Stomach (tissue), 9 donors: ENCODE measurements around the gene NEIL1. TPM values are rescaled to one million over a fixed set of nuclear protein-coding genes. Genes with fewer than 3 reads are reported as not detected.
"Not testable (repeated sequence)": the region's sequence is repeated elsewhere in the genome, so short reads cannot be mapped to it uniquely, and the experiment has no call there.

Source experiments
- DNase-seq, 2 donors: peaks; one replicate each; pipeline versions ENCODE4 v3.0.0 to v3.0.0-alpha.2; 2013 to 2019
- H3K27ac ChIP-seq, 5 donors: fragments of 200-600 bp in 4 of 5; sonication (generic) in 4 of 5; one replicate each; pipeline ENCODE4 v1.5.1; 2013 to 2019; ENCODE audit warnings: mild to moderate bottlenecking in 1 of 5, moderate library complexity in 1 of 5
- H3K27me3 ChIP-seq, 3 donors: fragments of 200-600 bp; sonication (generic); one replicate each; pipeline ENCODE4 v1.5.1; 2017 to 2019; ENCODE audit warnings: mixed run types in 1 of 3
- H3K36me3 ChIP-seq, 4 donors: fragments of 200-600 bp; sonication (generic); 1 replicate in 3 of 4; 2 replicates in 1 of 4; pipeline ENCODE4 v1.5.1; 2016 to 2019
- H3K4me1 ChIP-seq, 4 donors: fragments of 200-600 bp; sonication (generic); one replicate each; pipeline ENCODE4 v1.5.1; 2016 to 2019
- H3K4me3 ChIP-seq, 4 donors: fragments of 200-600 bp; sonication (generic) in 3 of 4; one replicate each; pipeline ENCODE4 v1.5.1; 2016 to 2019; ENCODE audit warnings: mild to moderate bottlenecking in 1 of 4
- H3K9me3 ChIP-seq, 4 donors: fragments of 200-600 bp; sonication (generic); one replicate each; pipeline ENCODE4 v1.5.1; 2016 to 2019
- EP300 ChIP-seq: sonication (generic); formaldehyde crosslinking; IDR thresholded peaks from one replicate; pipeline ENCODE4 v1.6.1; 2017; ENCODE audit warnings: antibody characterized with exemption
- POLR2A ChIP-seq, 4 donors: fragments of 450-650 bp; IDR thresholded peaks; one replicate each; pipeline ENCODE4 v1.6.1; 2016; ENCODE audit warnings: antibody characterized with exemption in 4 of 4, control low read depth in 2 of 4, mild to moderate bottlenecking in 1 of 4, moderate library complexity in 1 of 4
- POLR2AphosphoS5 ChIP-seq, 3 donors: sonication (generic); formaldehyde crosslinking; IDR thresholded peaks; one replicate each; pipeline ENCODE4 v1.6.1; 2016; ENCODE audit warnings: antibody characterized with exemption in 3 of 3
- WGBS, 5 donors: extraction: QIAGEN DNeasy Blood & Tissue Kit in 3 of 5; methylation state at CpG; one replicate each; pipeline versions ENCODE4 v1.1.5 to v1.1.7; 2013 to 2018; 5-methylcytosine and 5-hydroxymethylcytosine counted together
- intact Hi-C: fragments of 100-400 bp; cut with DNase I; formaldehyde crosslinking; loops from one replicate; pipeline ENCODE4 v1.15.1; 2023; ENCODE audit warnings: low total_unique reads
- polyA plus RNA-seq, 3 donors: library from polyadenylated mRNA; stranded (reverse); fragments of 200-250 nt; gene quantifications; one replicate each; pipeline ENCODE4 v1.2.3, GENCODE V29; 2013
- total RNA-seq, 5 donors: library from RNA; depleted of rRNA; stranded (reverse); fragments of >200 nt; gene quantifications; one replicate each; pipeline versions ENCODE4 v1.1.0 to v1.2.3, GENCODE V29; 2014 to 2016
- TF ChIP-seq, protein P1 (sequence below), 7 experiments: fragments of 450-650 bp in 4 of 7; fragments of 200-600 bp in 3 of 7; sonication (generic) in 3 of 7; IDR thresholded peaks; one replicate each; pipeline ENCODE4 v1.5.1; 2016 to 2019; ENCODE audit warnings: antibody characterized with exemption in 7 of 7, control low read depth in 2 of 7, mild to moderate bottlenecking in 1 of 7
- donor health status: healthy with polysubstance abuse.
- donor health status: Bipolar disorder and iron deficiency.
- donor health status: healthy.

The NEIL1 gene
- total and polyA plus RNA-seq, 8 donors = 18.2 to 793 (median 35.1) TPM

DNA sequence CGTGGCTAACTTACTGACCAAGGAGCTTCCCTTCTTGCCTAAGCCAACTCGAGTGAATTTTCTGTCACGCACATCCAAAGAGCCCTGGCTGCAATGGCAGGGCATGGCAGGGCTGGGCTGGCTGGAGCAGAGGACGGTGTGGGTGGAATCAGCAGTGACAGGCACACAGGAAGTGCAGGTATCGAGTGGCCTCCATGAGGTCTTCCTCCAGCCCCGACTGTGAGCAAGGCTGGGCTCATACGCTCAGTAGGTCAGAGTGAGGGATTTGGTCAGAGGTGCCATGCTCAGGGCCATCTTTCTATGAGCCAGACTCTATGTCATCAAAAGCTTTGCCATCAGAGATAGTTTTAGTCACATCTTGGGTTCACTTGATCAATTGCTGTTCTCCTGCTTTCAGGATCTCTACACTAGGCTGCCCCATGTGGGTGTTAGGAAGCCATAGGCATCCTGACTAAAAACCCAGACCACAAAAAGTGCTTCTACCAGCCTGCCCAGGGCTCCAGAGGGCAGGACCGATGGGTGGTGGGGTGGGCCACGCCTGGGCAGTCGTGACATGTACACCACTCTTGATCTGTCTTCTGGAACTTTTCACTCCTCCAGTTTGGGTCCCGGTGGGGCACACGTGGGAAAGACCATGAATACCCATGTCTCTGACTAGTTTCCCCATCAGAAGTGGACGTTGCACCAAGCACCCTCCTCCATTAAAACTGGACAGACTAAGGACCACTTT lies 33.6 kb upstream of the NEIL1 start:
- 86 to 88% (median 87%) methylated on average over 9 to 13 of the region's 13 CpGs for WGBS, 5 donors
- TF ChIP-seq, protein P1, sequence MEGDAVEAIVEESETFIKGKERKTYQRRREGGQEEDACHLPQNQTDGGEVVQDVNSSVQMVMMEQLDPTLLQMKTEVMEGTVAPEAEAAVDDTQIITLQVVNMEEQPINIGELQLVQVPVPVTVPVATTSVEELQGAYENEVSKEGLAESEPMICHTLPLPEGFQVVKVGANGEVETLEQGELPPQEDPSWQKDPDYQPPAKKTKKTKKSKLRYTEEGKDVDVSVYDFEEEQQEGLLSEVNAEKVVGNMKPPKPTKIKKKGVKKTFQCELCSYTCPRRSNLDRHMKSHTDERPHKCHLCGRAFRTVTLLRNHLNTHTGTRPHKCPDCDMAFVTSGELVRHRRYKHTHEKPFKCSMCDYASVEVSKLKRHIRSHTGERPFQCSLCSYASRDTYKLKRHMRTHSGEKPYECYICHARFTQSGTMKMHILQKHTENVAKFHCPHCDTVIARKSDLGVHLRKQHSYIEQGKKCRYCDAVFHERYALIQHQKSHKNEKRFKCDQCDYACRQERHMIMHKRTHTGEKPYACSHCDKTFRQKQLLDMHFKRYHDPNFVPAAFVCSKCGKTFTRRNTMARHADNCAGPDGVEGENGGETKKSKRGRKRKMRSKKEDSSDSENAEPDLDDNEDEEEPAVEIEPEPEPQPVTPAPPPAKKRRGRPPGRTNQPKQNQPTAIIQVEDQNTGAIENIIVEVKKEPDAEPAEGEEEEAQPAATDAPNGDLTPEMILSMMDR (IDR thresholded peaks at IDR 0.05) = no peak
- TF ChIP-seq EP300 = no peak
- no peak for TF ChIP-seq POLR2A (IDR thresholded peaks at IDR 0.05)
- no peak for TF ChIP-seq POLR2AphosphoS5 (IDR thresholded peaks at IDR 0.05)
- Histone ChIP-seq H3K36me3 (no peaks in the 10 kb centered on the region), H3K27me3 (peaks cover 0 to 9% (median 0%) of the 10 kb centered on the region in 3 donors), H3K4me1 (no peaks in the 10 kb centered on the region), H3K4me3 (no peak overlapping the region), H3K9me3 (no peaks in the 10 kb centered on the region), H3K27ac (no peak overlapping the region)
- intact Hi-C loops = no loop called here
- DNase-seq = no peak

DNA sequence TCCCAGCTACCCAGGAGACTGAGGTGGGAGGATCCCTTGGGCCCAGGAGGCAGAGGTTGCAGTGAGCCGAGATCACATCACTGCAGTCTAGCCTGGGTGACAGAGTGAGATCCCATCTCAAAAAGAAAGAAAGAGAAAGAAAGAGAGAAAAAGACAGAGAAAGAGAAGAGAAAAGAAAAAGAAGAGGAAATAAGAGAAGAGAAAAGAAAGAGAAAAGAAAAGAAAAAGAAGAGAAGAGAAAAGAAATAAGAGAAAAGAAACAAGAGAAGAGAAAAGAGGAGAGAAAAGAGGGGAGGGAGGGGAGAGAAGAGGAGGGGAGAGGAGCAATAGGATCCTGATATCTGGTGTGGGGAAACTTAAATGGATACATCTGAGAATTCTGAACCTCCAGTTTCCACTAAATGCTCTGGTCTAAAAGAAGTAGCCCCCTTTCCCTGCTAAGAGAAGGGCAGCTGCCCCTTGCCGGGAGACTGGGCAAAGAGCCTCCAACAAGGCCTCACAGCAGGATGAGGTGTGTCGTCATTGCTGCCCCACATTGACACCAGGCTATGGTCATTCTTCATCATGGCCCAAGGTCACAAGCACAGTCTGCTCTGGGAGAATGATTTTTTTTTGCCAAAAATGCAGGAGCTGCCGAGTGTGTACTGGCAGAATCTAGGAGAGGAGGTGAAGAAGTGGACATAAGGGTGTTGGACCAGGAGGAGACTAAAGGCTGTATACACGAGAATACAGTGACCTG lies 32.1 kb upstream of the NEIL1 start:
- no peak for DNase-seq
- intact Hi-C loops = no loop called here

DNA sequence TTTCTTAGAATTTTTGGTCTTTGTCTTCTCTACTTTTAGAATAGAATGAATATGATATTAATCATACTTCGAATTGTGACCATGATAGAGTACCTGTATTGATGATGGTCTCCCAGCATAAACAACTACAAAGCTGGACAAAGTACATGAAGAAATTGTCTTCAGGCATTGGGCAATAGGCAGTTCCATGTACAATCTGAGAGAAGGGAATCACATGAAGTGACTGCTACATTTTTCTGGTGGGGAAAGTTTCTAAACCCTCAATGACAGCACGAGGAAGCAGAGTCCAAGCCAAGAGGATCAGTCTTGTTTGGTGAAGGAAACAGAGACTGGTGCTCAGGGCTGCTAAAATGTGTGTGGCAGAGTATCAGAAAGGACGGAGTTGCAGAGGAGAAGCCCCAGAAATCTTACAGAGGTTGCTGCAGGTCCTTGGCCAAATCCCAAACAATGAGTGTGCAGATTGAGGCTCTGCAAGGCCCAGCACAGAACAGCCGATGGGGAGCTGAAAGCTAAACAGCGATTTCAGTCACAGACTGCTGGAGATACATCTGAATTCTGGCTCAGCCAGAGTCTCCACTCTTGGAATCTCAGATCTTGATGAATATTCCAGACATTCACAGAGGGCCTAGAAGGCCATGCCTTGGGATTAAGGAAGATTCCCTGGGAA lies 27.5 kb upstream of the NEIL1 start:
- H3K36me3 ChIP-seq, intact Hi-C loops, H3K27ac ChIP-seq, H3K27me3 ChIP-seq, H3K9me3 ChIP-seq, H3K4me1 ChIP-seq, DNase-seq, H3K4me3 ChIP-seq: not testable (repeated sequence)
- whole genome bisulfite sequencing, 5 donors = 79 to 87% (median 86%) methylated on average over 5 of the region's 5 CpGs

More for the DNA sequence above, 32.1 kb upstream of the NEIL1 start:
- no peak overlapping the region for H3K27ac ChIP-seq
- no peaks in the 10 kb centered on the region for H3K27me3 ChIP-seq
- no peak overlapping the region for H3K4me3 ChIP-seq
- 67 to 78% (median 77%) methylated on average over 5 of the region's 5 CpGs for WGBS, 5 donors
- H3K9me3 ChIP-seq = no peaks in the 10 kb centered on the region
- TF ChIP-seq, protein P1 (IDR thresholded peaks at IDR 0.05) = no peak
- TF ChIP-seq EP300 = no peak
- H3K4me1 ChIP-seq = no peaks in the 10 kb centered on the region
- no peaks in the 10 kb centered on the region for H3K36me3 ChIP-seq

DNA sequence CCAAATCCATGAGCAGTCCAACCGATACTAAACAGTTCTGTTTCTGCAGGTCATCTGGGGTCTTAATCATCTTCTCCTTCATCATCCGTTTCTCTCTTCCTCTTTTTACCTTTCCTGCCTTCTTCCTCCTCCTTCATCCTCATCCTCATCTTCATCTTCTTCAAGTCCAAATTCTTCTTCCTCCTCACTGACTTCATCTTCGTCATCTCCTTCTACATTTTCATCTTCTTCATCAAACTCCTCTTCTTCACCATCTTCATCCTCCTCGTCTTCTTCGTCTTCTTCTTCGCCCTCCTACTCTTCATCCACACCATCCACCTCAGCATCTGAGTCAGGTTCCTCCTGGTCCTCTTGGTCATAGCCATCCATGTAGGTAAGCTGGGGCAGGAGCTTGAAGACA lies 25.1 kb upstream of the NEIL1 start:
- intact Hi-C loops = no loop called here
- no peak for TF ChIP-seq POLR2A (IDR thresholded peaks at IDR 0.05)
- no peak for TF ChIP-seq POLR2AphosphoS5 (IDR thresholded peaks at IDR 0.05)
- TF ChIP-seq, protein P1 (IDR thresholded peaks at IDR 0.05) = no peak
- TF ChIP-seq EP300 = no peak
- Histone ChIP-seq H3K27me3 (no peaks in the 10 kb centered on the region), H3K9me3 (no peaks in the 10 kb centered on the region), H3K4me3 (no peak overlapping the region), H3K36me3 (no peaks in the 10 kb centered on the region), H3K4me1 (no peaks in the 10 kb centered on the region), H3K27ac (no peak overlapping the region)
- WGBS, 5 donors = 86 to 92% (median 90%) methylated on average over 6 of the region's 6 CpGs
- no peak for DNase-seq
